HepG2 (cell line): ENCODE results near the gene WEE1. TPM values are rescaled to one million over a fixed set of nuclear protein-coding genes. Genes with fewer than 3 reads are reported as not detected.
A peak's percentile ranks its signal among the peaks of the same experiment; 100 is the strongest.

Experiments used
- DMTF1 ChIP-seq: sonication (generic); formaldehyde crosslinking; IDR thresholded peaks from 2 replicates; pipeline ENCODE4 v1.4.0; 2020; ENCODE audit warnings: mild to moderate bottlenecking, missing genetic modification reagents
- ERF ChIP-seq: IDR thresholded peaks from 2 replicates; pipeline ENCODE4 v1.6.1; 2018; ENCODE audit warnings: missing biosample characterization, missing genetic modification reagents
- GABPB1 ChIP-seq: IDR thresholded peaks from 2 replicates; pipeline ENCODE4 v1.6.1; 2016; ENCODE audit warnings: mild to moderate bottlenecking, missing genetic modification reagents, moderate library complexity, missing compliant biosample characterization
- LCORL ChIP-seq, 2 experiments: fragments of 450-650 bp in 1 of 2; sonication (generic) in 1 of 2; formaldehyde crosslinking in 1 of 2; IDR thresholded peaks; 2 replicates each; pipeline versions ENCODE4 v1.5.0 to v1.6.1; 2017 to 2020; ENCODE audit warnings: antibody characterized with exemption in 1 of 2, missing genetic modification reagents in 1 of 2
- NCOA1 ChIP-seq: sonication (generic); formaldehyde crosslinking; IDR thresholded peaks from 2 replicates; pipeline ENCODE4 v1.9.0; 2021; ENCODE audit warnings: missing genetic modification reagents
- PLRG1 ChIP-seq: fragments of 450-650 bp; conservative IDR thresholded peaks from 2 replicates; pipeline ENCODE4 v1.6.1; 2016
- PPARG ChIP-seq: conservative IDR thresholded peaks from 2 replicates; pipeline ENCODE4 v1.6.1; 2016; ENCODE audit warnings: missing biosample characterization, missing genetic modification reagents
- TBL1XR1 ChIP-seq: fragments of 150-350 bp; IDR thresholded peaks from 2 replicates; pipeline ENCODE4 v1.6.1; 2014; ENCODE audit warnings: borderline replicate concordance, low read length; ENCODE audit not compliant: partially characterized antibody
- ZHX2 ChIP-seq, 2 experiments: sonication (generic) in 1 of 2; formaldehyde crosslinking in 1 of 2; IDR thresholded peaks; 2 replicates each; pipeline versions ENCODE4 v1.6.1 to v1.9.0; 2014 to 2022; ENCODE audit warnings: antibody characterized with exemption in 1 of 2, borderline replicate concordance in 1 of 2, inconsistent platforms in 1 of 2, low read depth in 1 of 2, missing genetic modification reagents in 1 of 2
- ZNF10 ChIP-seq: sonication (generic); formaldehyde crosslinking; IDR thresholded peaks from 2 replicates; pipeline ENCODE4 v1.4.0; 2020; ENCODE audit warnings: mild to moderate bottlenecking, low read depth, missing genetic modification reagents, borderline replicate concordance
- ZNF142 ChIP-seq: sonication (generic); formaldehyde crosslinking; IDR thresholded peaks from 2 replicates; pipeline ENCODE4 v1.4.0; 2020; ENCODE audit warnings: missing genetic modification reagents
- ZNF546 ChIP-seq: sonication (generic); formaldehyde crosslinking; conservative IDR thresholded peaks from 2 replicates; pipeline ENCODE4 v1.8.1; 2023; ENCODE audit warnings: mild to moderate bottlenecking, missing genetic modification reagents
- ZNF790 ChIP-seq: sonication (generic); formaldehyde crosslinking; IDR thresholded peaks from 2 replicates; pipeline ENCODE4 v1.8.0; 2022; ENCODE audit warnings: missing genetic modification reagents, mild to moderate bottlenecking, borderline replicate concordance
- polyA plus RNA-seq, 8 experiments: library from polyadenylated mRNA; depleted of rRNA in 3 of 8; stranded (reverse) in 7 of 8; unstranded in 1 of 8; fragments of >200 nt; fragmentation: Illumina TruSeq in 4 of 8; extraction: Trizol in 4 of 8; gene quantifications; 2 replicates each; pipeline versions ENCODE4 v1.2.1 to v1.2.3, GENCODE V29; 2011 to 2016; ENCODE audit warnings: low read depth in 4 of 8, missing spikeins in 1 of 8, mixed read lengths in 1 of 8; ENCODE audit not compliant: insufficient read depth in 1 of 8
- total RNA-seq, 5 experiments: library from RNA; depleted of rRNA; stranded (reverse); fragments of >200 nt; fragmentation: Illumina TruSeq; extraction: Trizol; gene quantifications; 2 replicates each; pipeline ENCODE4 v1.2.3, GENCODE V29; 2016; ENCODE audit warnings: low read depth in 1 of 5

The WEE1 gene
- total and polyA plus RNA-seq, 2 of the 13 experiments (the other 11 are each of a cell fraction or from before 2014, with no cell fraction given): 31.4 to 63.7 TPM

- TF ChIP-seq ZNF142 (CRISPR knock-in tag) (peak; percentile 63), PLRG1 (no peak), DMTF1 (CRISPR knock-in tag) (no peak), ZNF546 (CRISPR knock-in tag) (no peak), ERF (CRISPR knock-in tag) (peak; percentile 65; the same call in 1 of the 2 replicates), GABPB1 (CRISPR knock-in tag) (peak; percentile 92), ZHX2 (IDR thresholded peaks at IDR 0.05; ENCODE audit: low read depth) (no peak), ZHX2 (CRISPR knock-in tag; IDR thresholded peaks at IDR 0.05; ENCODE audit: borderline replicate concordance) (no peak), NCOA1 (CRISPR knock-in tag) (no peak; the same call in 1 of the 2 replicates), PPARG (CRISPR knock-in tag) (no peak), ZNF790 (peak; percentile 78; the same call in 1 of the 2 replicates), LCORL (IDR thresholded peaks at IDR 0.05) (no peak), LCORL (CRISPR knock-in tag; IDR thresholded peaks at IDR 0.05) (peak; percentile 95), ZNF10 (CRISPR knock-in tag) (no peak), TBL1XR1 (no peak)
These were observed at the start of gene WEE1 (continued) for GRCh38 chr11:9573052-9573774.
